Globus pallidus (tissue), 1 donor: Measurements from ENCODE around the gene TRAPPC11.

Source experiments
- DNase-seq: peaks from one replicate; pipeline ENCODE4 v3.0.0-alpha.2; 2015; ENCODE audit warnings: low spot score

The TRAPPC11 gene

DNA sequence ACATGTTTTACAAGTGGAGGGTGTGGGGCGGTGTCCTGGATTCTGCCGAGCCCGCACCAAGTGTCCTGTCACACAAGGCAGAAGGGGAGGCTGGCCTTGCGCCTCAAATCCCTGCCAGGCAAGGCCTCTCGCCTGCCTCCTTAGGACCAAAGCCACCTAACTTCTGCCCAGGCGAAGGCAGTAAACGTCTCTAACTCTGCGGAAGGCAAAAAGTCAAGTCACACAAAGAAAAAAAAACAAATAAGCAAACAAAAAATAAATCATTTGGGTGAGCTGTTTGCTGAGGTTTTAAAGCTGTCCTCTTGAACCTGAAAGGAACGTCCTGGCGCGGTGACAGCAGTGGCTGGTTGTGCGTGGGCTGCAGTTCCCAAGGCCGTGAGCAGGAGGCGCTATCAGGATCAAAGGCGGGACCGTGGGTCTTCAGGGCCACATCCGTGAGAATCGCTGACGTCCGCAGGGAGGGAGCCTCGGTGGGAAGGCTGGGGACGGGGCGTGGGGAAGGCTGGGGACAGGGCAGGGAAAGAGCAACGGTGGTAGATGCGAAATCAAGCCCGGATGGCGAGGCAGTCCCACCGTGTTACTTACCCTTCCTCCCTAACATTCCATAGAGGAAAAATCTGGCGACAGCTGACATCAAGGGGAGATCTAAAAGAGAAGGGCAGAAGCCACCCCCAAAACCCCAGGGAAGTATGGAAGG, 99.1 kb downstream of the TRAPPC11 start:
- DNase-seq = no peak

DNA sequence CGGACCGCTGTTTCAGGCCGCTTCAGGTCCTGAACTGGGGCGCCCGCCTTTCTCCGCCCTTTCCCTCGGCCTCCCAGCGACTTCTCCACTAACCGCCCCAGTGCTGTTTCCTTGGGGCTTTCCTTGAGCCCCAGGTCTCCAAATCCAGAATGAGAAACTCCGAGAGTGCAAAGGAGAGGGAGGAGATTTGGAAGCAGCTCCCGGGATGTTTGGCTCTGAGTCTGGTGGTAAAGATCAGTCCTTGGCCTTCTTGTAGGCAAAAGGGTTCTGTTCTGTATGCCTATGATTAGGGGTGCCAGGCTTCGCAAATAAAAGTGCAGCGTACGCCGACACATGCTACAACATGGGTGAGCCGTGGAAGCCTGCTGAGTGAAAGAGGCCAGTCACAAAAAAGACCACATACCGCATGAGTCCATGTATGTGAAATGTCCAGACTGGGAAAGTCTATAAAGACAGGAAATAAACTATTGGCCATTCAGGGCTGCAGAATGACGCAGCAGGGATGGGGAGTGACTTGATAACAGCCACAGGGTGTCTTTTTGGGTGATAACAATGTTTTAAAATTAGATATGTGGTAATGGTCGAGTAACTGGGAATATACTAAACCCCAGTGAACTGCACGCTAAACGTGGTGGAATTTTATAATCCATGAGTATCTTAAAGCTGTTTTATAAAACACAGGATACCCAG, 99.8 kb downstream of the TRAPPC11 start:
- no peak for DNase-seq

DNA sequence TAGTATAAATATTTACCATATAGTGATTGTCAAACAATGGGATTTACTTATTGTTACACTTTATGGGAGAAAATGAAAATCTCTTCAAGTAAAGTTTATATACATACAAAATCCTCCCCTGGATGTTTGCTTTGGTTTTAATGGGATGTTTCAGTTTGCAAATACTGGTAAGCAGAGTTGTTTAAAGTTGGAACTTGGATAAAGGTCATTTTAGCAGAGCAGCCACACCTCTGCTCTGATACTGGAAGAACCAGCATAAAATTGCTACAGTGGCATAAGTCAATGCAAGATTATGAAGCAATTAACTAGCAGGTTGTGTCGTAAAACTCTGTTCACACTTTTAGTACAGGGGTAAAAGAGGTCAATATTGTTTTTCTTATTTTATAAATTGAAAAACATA, 101.2 kb downstream of the TRAPPC11 start:
- no peak for DNase-seq
